ENCODE results near the gene IFNAR1.

The IFNAR1 gene

GRCh38 chr21:33324291-33325221 is at the start of gene IFNAR1:
IFNAR1 (plus strand) TSS chr21:33324970; CDS start chr21:33325056, 86 bp downstream.
- CTCF ChIA-PET, result interaction anchor here (0.7 to 2.1 kb wide), 15 partner anchors 11 to 281 kb away, joined by 3 to 18 read pairs (median 4); no protein-coding TSS in a partner anchor
- peak; percentile 96 for DNase-seq (ENCODE audit: extremely low spot score)
- no peak for TF ChIP-seq CTCF (IDR thresholded peaks at IDR 0.05; ENCODE audit: control extremely low read depth, extremely low read depth, low read depth, missing control alignments)
- POLR2A ChIA-PET, result interaction anchor here (0.6 to 1.6 kb wide), 6 partner anchors 55 to 157 kb away, joined by 3 to 5 read pairs (median 4); partner anchors contain the start of gene TMEM50B

GRCh38 chr21:33278721-33279120 is 46.0 kb upstream of the IFNAR1 start:
- ChIA-PET POLR2A (no interaction called here), CTCF (interaction anchor here (0.8 to 1.4 kb wide), 3 partner anchors 8 to 17 kb away, joined by 3 read pairs; no protein-coding TSS in a partner anchor)
- DNase-seq (ENCODE audit: extremely low spot score), result no peak

GRCh38 chr21:33279330-33279820 is 45.4 kb upstream of the IFNAR1 start:
- TF ChIP-seq CTCF (IDR thresholded peaks at IDR 0.05; ENCODE audit: control extremely low read depth, extremely low read depth, low read depth, missing control alignments), result no peak
- CTCF ChIA-PET, result interaction anchor here (0.8 to 1.5 kb wide), 3 partner anchors 11 to 17 kb away, joined by 3 read pairs; no protein-coding TSS in a partner anchor
- DNase-seq (ENCODE audit: extremely low spot score), result no peak
- POLR2A ChIA-PET, result no interaction called here

More at GRCh38 chr21:33278721-33279120, 46.0 kb upstream of the IFNAR1 start:
- TF ChIP-seq CTCF (IDR thresholded peaks at IDR 0.05; ENCODE audit: control extremely low read depth, extremely low read depth, low read depth, missing control alignments), result no peak

GRCh38 chr21:33281096-33281652 is 43.6 kb upstream of the IFNAR1 start:
- DNase-seq (ENCODE audit: extremely low spot score), result no peak
- ChIA-PET POLR2A (no interaction called here), CTCF (interaction anchor here (0.9 to 1.5 kb wide), 4 partner anchors 13 to 163 kb away, joined by 3 to 8 read pairs (median 4); no protein-coding TSS in a partner anchor)
- no peak for TF ChIP-seq CTCF (IDR thresholded peaks at IDR 0.05; ENCODE audit: control extremely low read depth, extremely low read depth, low read depth, missing control alignments)

GRCh38 chr21:33283203-33283602 is 41.6 kb upstream of the IFNAR1 start:
- CTCF ChIA-PET, result interaction anchor here (1.1 to 1.4 kb wide), 2 partner anchors 78 to 86 kb away, joined by 4 read pairs; no protein-coding TSS in a partner anchor
- no peak for TF ChIP-seq CTCF (IDR thresholded peaks at IDR 0.05; ENCODE audit: control extremely low read depth, extremely low read depth, low read depth, missing control alignments)
- DNase-seq (ENCODE audit: extremely low spot score), result no peak
- POLR2A ChIA-PET, result no interaction called here

GRCh38 chr21:33286076-33286475 is 38.7 kb upstream of the IFNAR1 start:
- DNase-seq (ENCODE audit: extremely low spot score), result no peak
- TF ChIP-seq CTCF (IDR thresholded peaks at IDR 0.05; ENCODE audit: control extremely low read depth, extremely low read depth, low read depth, missing control alignments), result no peak
- POLR2A ChIA-PET, result no interaction called here
- CTCF ChIA-PET, result interaction anchor here (0.6 to 1.8 kb wide), 5 partner anchors 10 to 21 kb away, joined by 3 to 6 read pairs (median 3); no protein-coding TSS in a partner anchor

Measured in GM10248 (cell line).